NT2/D1 (cell line): Measurements from ENCODE around the gene CCDC102B.

ENCODE experiments used
- SUZ12 ChIP-seq: IDR thresholded peaks from 2 replicates; pipeline ENCODE4 v1.6.1; 2011; ENCODE audit not compliant: insufficient read length, insufficient read depth; ENCODE audit errors: extremely low read depth
- YY1 ChIP-seq: IDR thresholded peaks from 2 replicates; pipeline ENCODE4 v1.6.1; 2011; ENCODE audit not compliant: insufficient read length, insufficient read depth
- ZNF274 ChIP-seq: IDR thresholded peaks from 2 replicates; pipeline ENCODE4 v1.6.1; 2011; ENCODE audit warnings: mild to moderate bottlenecking, low read depth, low read length

DNA sequence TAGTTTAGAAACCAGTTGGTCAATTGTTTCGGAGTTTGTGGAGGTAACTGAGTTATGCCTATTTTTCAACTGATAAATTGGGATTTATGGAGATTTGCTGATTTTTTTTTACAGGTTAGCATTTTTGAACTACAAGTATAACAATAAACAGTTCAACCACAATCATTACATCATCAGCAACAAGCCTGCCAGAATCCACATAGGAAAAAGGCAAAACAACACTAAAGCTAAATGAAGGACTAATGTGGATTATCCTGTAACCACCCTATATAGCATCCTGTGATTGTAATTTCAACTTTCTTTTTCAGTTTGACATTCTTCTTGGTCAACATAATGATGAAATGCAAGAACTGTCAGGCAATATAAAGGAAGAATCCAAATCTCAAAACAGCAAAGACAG is 76.5 kb downstream of the CCDC102B start:
- TF ChIP-seq YY1 (no peak), ZNF274 (no peak), SUZ12 (no peak)
